Tibial artery (tissue), 4 donors: ENCODE results near the gene MMP26.
A peak's percentile ranks its signal among the peaks of the same experiment; 100 is the strongest.

Experiments
- DNase-seq, 2 donors: peaks; one replicate each; pipeline ENCODE4 v3.0.0-alpha.2; 2019
- H3K27ac ChIP-seq, 2 donors: fragments of 200-600 bp; sonication (generic) in 1 of 2; 1 replicate in 1 of 2; 2 replicates in 1 of 2; pipeline ENCODE4 v1.5.1; 2018 to 2019; ENCODE audit warnings: mild to moderate bottlenecking in 1 of 2
- H3K27me3 ChIP-seq, 2 donors: fragments of 200-600 bp; sonication (generic) in 1 of 2; one replicate each; pipeline versions ENCODE4 v1.5.1 to v1.6.0; 2016 to 2019
- H3K36me3 ChIP-seq, 3 donors: fragments of 200-600 bp; sonication (generic) in 2 of 3; one replicate each; pipeline ENCODE4 v1.5.1; 2016 to 2019; ENCODE audit warnings: mild to moderate bottlenecking in 2 of 3
- H3K4me1 ChIP-seq, 4 donors: fragments of 200-600 bp; sonication (generic) in 2 of 4; 1 replicate in 3 of 4; 2 replicates in 1 of 4; pipeline ENCODE4 v1.5.1; 2016 to 2019
- H3K4me3 ChIP-seq, 2 donors: fragments of 200-600 bp; sonication (generic) in 1 of 2; 1 replicate in 1 of 2; 2 replicates in 1 of 2; pipeline ENCODE4 v1.5.1; 2018 to 2019; ENCODE audit warnings: mild to moderate bottlenecking in 2 of 2
- H3K9me3 ChIP-seq, 3 donors: fragments of 200-600 bp; sonication (generic) in 1 of 3; one replicate each; pipeline ENCODE4 v1.5.1; 2016 to 2019
- intact Hi-C: fragments of 100-400 bp; cut with DNase I; formaldehyde crosslinking; loops from one replicate; pipeline ENCODE4 v1.15.0; 2023; ENCODE audit warnings: low total_unique reads
- TF ChIP-seq, protein P1 (sequence below), 2 experiments: fragments of 200-600 bp in 1 of 2; fragments of 450-650 bp in 1 of 2; IDR thresholded peaks; one replicate each; pipeline ENCODE4 v1.5.1; 2017 to 2019; ENCODE audit warnings: antibody characterized with exemption in 2 of 2, mild to moderate bottlenecking in 1 of 2, moderate library complexity in 1 of 2

Gene MMP26

DNA sequence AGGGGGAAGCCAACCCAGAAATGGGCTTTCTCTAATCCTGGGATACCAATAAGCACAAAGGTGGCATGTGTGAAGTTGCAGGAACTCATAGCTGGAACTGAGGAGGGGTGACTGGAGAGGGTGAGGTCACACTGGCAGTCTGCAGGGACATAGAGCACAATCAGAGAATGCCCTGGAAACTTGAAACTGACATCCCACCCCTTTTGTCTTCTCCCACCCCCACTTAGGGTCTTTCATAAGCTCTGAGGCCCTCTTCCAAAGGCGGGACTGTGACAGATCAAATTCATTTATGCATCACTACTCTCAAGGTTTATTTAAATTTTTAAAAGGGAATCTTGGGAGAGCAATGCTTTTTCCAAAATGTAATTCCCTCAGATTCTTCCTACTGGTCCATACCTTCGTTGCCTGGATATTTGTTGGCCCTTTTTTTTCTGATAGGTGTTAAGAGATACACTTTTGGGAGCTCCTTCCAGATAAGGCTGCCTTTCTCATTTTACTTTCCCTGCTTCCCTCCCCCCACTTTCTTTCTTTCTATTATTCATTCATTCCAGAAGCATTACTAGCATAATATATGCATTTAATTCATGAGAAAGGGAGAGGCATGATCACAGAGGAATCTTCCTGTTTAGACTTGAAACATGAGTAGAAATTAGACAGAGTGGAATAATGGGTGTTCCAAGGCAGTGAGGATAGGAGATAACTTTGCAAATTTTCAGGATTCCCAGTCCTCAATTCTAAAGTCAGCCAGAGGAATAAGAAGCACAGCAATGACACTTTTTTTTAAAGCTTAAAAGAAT is 21.8 kb upstream of the MMP26 start:
- H3K9me3 ChIP-seq: no peaks in the 10 kb centered on the region
- H3K27ac ChIP-seq: no peak overlapping the region
- intact Hi-C loops: no loop called here
- H3K36me3 ChIP-seq: no peaks in the 10 kb centered on the region
- no peak overlapping the region for H3K4me3 ChIP-seq
- H3K27me3 ChIP-seq: no peaks in the 10 kb centered on the region
- DNase-seq: no peak
- TF ChIP-seq, protein P1, sequence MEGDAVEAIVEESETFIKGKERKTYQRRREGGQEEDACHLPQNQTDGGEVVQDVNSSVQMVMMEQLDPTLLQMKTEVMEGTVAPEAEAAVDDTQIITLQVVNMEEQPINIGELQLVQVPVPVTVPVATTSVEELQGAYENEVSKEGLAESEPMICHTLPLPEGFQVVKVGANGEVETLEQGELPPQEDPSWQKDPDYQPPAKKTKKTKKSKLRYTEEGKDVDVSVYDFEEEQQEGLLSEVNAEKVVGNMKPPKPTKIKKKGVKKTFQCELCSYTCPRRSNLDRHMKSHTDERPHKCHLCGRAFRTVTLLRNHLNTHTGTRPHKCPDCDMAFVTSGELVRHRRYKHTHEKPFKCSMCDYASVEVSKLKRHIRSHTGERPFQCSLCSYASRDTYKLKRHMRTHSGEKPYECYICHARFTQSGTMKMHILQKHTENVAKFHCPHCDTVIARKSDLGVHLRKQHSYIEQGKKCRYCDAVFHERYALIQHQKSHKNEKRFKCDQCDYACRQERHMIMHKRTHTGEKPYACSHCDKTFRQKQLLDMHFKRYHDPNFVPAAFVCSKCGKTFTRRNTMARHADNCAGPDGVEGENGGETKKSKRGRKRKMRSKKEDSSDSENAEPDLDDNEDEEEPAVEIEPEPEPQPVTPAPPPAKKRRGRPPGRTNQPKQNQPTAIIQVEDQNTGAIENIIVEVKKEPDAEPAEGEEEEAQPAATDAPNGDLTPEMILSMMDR (IDR thresholded peaks at IDR 0.05): no peak
- H3K4me1 ChIP-seq: peaks cover 0 to 23% (median 0%) of the 10 kb centered on the region in 4 donors

DNA sequence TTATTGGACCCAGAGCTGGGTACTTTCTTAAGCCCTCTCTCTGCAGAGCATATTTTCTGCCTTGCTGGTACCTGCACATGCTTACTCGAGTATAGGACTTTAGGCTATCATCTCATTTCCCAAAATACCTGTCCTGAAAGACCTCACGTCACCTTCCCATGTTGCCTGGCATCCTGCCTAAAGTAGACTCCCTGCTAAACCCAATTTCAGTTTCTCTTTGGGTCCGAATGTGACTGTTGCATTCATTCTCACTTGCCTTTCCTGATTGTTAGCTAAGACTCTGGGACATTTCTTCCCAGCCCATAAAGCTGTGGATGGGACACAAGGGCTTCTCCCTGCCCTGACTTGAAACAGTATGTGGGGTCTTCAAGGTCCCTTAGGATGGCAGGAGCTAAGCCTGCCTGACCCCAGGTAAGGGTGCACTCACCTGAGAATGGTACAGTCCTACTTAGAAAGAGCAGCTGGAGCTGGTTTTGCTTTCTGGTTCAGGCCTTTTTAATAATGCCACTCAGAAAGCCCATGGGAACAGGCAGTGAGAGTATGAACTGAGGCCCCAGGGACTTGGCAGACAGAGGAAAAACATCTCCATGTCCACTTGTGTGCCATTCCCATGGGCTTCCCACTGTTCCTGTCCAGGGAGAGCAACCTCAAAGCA is 19.8 kb upstream of the MMP26 start:
- no peaks in the 10 kb centered on the region for H3K27me3 ChIP-seq
- peaks cover 0 to 23% (median 0%) of the 10 kb centered on the region in 4 donors for H3K4me1 ChIP-seq
- no peaks in the 10 kb centered on the region for H3K36me3 ChIP-seq
- intact Hi-C loops: no loop called here
- DNase-seq: no peak
- H3K9me3 ChIP-seq: no peaks in the 10 kb centered on the region
- TF ChIP-seq, protein P1 (IDR thresholded peaks at IDR 0.05): no peak
- H3K27ac ChIP-seq: peak overlapping the region in 1 of 2 donors; percentile 13
- no peak overlapping the region for H3K4me3 ChIP-seq

DNA sequence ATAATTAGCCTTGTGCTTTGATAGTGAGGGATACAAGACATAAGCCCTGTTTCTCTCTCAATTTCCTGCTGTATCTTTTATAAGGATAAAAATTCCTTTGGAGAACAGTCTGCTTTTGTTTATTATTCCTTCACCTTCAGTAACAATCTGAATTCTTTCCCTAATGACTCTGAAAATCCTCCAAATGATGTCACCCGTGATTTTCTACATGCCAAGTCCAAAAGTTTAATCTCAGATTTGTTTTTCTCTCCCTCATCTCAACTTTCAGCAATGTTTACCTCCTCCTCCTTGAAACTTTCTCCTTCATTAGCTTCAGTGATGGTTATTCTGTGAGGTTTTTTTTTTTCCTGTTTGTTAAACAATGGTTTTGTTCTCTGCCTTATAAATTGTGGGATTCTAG is 9.1 kb upstream of the MMP26 start:
- DNase-seq: no peak
- intact Hi-C loops: no loop called here

DNA sequence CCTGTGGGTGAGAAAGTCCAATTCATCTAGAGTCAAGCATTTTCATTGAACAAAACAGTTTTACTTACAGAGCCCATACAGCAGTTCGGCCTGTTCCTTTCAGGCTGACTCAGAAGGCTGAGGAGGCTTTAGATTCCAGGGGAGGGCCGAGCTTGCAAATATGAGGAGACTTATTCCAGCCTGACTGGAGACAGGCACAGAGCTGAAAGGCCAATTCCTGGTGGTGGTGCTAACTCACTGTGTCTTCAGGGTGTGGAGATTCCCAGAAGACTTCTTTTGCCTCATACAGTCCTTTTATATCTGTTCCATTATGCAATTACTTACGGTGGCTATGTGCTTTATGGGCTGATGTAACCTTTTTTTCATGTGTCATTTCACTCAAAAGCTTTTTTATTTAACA is 7.0 kb upstream of the MMP26 start, which contains the start of gene OR51E2:
TSS of gene OR51E2 (minus strand) at position 269 of the 400 bp plus-strand sequence. CDS start 15,142 bp downstream, outside the sequence.
- Histone ChIP-seq H3K4me1 (peaks cover 0 to 3% (median 0%) of the 10 kb centered on the region in 4 donors), H3K27ac (peak within 1 kb of the TSS; percentile 59 to 65), H3K27me3 (no peaks in the 10 kb centered on the region), H3K9me3 (no peaks in the 10 kb centered on the region), H3K4me3 (peak within 1 kb of the TSS; percentile 42 to 43), H3K36me3 (no peaks in the 10 kb centered on the region)
- intact Hi-C loops: no loop called here
- DNase-seq: peak in 1 of 2 donors; percentile 66
- TF ChIP-seq, protein P1 (IDR thresholded peaks at IDR 0.05): no peak

More for the DNA sequence above, 9.1 kb upstream of the MMP26 start:
- no peaks in the 10 kb centered on the region for H3K9me3 ChIP-seq
- TF ChIP-seq, protein P1 (IDR thresholded peaks at IDR 0.05): no peak
- no peaks in the 10 kb centered on the region for H3K27me3 ChIP-seq
- no peaks in the 10 kb centered on the region for H3K36me3 ChIP-seq
- peak overlapping the region; percentile 59 to 65 for H3K27ac ChIP-seq
- H3K4me1 ChIP-seq: peaks cover 0 to 17% (median 0%) of the 10 kb centered on the region in 4 donors
- H3K4me3 ChIP-seq: peak overlapping the region; percentile 42 to 43

DNA sequence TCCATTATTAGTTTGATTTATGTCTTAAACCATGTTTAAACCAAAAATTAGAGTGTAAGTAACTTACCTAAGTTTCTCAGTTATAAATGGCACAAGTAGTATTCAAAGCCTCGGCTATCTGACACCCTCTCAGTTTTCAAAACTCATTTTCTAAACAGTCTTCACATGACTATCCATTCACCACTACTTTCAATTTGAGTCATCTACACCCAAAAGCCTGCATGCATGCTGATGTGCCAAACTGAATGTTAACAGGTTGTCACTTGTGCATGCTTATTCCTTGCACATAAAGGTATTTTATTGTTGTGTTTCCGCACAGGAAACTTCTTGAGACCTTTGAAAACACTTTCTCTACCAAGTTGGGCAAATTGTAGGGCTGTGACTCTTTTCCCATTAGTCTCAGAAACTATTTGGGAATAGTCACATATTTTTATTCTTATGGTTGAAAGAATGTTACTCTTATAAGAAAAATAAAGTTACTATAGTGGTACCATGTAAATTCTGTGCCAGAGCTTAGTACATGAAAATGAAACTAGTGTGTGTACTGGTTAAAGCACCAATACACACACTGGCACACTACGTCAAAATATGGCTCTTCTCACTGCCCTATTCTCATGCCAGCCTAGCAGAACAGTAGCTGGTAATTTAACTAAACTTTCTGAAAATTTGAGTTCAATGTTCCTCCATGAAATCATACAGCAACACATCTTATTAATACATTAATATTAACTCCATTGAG is 4.7 kb upstream of the MMP26 start:
- Histone ChIP-seq H3K9me3 (no peaks in the 10 kb centered on the region), H3K36me3 (no peaks in the 10 kb centered on the region), H3K4me3 (no peak overlapping the region), H3K4me1 (peaks cover 0 to 18% (median 7%) of the 10 kb centered on the region in 4 donors), H3K27ac (no peak overlapping the region), H3K27me3 (no peaks in the 10 kb centered on the region)
- no peak for DNase-seq
- TF ChIP-seq, protein P1 (IDR thresholded peaks at IDR 0.05): no peak
- intact Hi-C loops: no loop called here
